Peyer's patch (tissue), 4 donors: ENCODE results near the gene KATNAL1. TPM values are rescaled to one million over a fixed set of nuclear protein-coding genes. Genes with fewer than 3 reads are reported as not detected.

Experiments
- DNase-seq, 3 donors: peaks; one replicate each; pipeline ENCODE4 v3.0.0-alpha.2; 2017 to 2019
- H3K27ac ChIP-seq, 4 donors: fragments of 200-600 bp; sonication (generic); one replicate each; pipeline ENCODE4 v1.5.1; 2016 to 2019
- H3K27me3 ChIP-seq, 2 donors: fragments of 200-600 bp; sonication (generic); one replicate each; pipeline ENCODE4 v1.5.1; 2019
- H3K36me3 ChIP-seq, 3 donors: fragments of 200-600 bp; sonication (generic); one replicate each; pipeline ENCODE4 v1.5.1; 2016 to 2019
- H3K4me1 ChIP-seq, 4 donors: fragments of 200-600 bp; sonication (generic); one replicate each; pipeline ENCODE4 v1.5.1; 2016 to 2019
- H3K4me3 ChIP-seq, 4 donors: fragments of 200-600 bp; sonication (generic); 1 replicate in 3 of 4; 2 replicates in 1 of 4; pipeline ENCODE4 v1.5.1; 2016 to 2019; ENCODE audit warnings: mild to moderate bottlenecking in 1 of 4
- H3K9me3 ChIP-seq, 4 donors: fragments of 200-600 bp; sonication (generic); one replicate each; pipeline ENCODE4 v1.5.1; 2016 to 2019; ENCODE audit warnings: mild to moderate bottlenecking in 1 of 4
- POLR2A ChIP-seq, 2 donors: fragments of 450-650 bp; IDR thresholded peaks; one replicate each; pipeline ENCODE4 v1.5.1; 2017; ENCODE audit warnings: antibody characterized with exemption in 2 of 2, mild to moderate bottlenecking in 2 of 2, moderate library complexity in 2 of 2
- total RNA-seq, 4 donors: library from RNA; depleted of rRNA; stranded (reverse); fragments of >200 nt; gene quantifications; one replicate each; pipeline ENCODE4 v1.1.0, GENCODE V29; 2016
- TF ChIP-seq, protein P1 (sequence below), 6 experiments: fragments of 450-650 bp in 4 of 6; fragments of 200-600 bp in 2 of 6; sonication (generic) in 1 of 6; IDR thresholded peaks; one replicate each; pipeline ENCODE4 v1.5.1; 2017 to 2019; ENCODE audit warnings: antibody characterized with exemption in 6 of 6, mild to moderate bottlenecking in 3 of 6, moderate library complexity in 1 of 6

Gene KATNAL1
- total RNA-seq, 4 donors from 2014 or later: 2.7 to 25.6 (median 13.0) TPM

DNA sequence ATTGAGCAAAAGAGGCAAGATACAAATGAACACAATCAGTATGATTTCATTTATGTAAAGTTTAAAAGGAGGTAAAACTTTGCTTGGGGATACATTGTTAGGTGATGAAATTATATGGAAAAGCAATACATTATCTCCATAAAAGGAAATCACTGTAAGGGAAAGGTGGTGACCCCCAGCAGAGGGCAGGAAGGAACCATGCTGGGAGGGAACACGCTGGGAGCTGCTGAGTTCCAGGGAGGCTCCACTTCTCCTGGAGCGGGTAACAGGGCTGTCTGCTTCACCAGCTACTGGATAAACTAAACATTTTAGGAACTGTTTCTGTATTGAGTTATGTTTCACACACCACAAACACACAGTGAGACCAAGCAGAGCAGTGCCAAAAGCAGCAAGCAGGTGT is 91.2 kb downstream of the KATNAL1 start:
- no peak overlapping the region for H3K27ac ChIP-seq

DNA sequence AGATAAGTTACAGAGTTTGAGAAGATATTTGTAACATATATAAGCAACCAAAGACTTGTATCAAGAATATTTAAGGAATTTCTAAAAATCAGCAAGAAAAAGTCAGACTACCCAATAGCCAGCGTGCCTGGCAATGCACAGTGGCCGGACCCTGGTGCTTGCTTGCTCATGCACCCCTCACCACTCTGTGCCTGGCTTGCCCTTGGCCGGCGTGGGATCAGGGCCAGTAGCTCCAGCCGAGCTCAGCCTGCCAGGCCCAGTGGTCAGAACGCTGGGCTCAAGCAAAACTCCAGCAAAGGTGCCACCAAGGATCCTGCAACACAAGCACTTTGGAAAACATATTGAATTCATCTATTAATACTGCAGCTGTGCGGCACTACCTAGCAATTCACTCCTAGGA is 95.1 kb downstream of the KATNAL1 start:
- no peak for DNase-seq
- Histone ChIP-seq H3K4me3 (no peak overlapping the region), H3K4me1 (no peaks in the 10 kb centered on the region), H3K27me3 (no peaks in the 10 kb centered on the region), H3K36me3 (peaks cover 0 to 6% (median 0%) of the 10 kb centered on the region in 3 donors), H3K9me3 (no peaks in the 10 kb centered on the region), H3K27ac (no peak overlapping the region)
- no peak for TF ChIP-seq POLR2A (IDR thresholded peaks at IDR 0.05)
- TF ChIP-seq, protein P1, sequence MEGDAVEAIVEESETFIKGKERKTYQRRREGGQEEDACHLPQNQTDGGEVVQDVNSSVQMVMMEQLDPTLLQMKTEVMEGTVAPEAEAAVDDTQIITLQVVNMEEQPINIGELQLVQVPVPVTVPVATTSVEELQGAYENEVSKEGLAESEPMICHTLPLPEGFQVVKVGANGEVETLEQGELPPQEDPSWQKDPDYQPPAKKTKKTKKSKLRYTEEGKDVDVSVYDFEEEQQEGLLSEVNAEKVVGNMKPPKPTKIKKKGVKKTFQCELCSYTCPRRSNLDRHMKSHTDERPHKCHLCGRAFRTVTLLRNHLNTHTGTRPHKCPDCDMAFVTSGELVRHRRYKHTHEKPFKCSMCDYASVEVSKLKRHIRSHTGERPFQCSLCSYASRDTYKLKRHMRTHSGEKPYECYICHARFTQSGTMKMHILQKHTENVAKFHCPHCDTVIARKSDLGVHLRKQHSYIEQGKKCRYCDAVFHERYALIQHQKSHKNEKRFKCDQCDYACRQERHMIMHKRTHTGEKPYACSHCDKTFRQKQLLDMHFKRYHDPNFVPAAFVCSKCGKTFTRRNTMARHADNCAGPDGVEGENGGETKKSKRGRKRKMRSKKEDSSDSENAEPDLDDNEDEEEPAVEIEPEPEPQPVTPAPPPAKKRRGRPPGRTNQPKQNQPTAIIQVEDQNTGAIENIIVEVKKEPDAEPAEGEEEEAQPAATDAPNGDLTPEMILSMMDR (IDR thresholded peaks at IDR 0.05): no peak

More for the DNA sequence above, 91.2 kb downstream of the KATNAL1 start:
- Histone ChIP-seq H3K9me3 (no peaks in the 10 kb centered on the region), H3K27me3 (no peaks in the 10 kb centered on the region), H3K4me3 (no peak overlapping the region), H3K4me1 (no peaks in the 10 kb centered on the region), H3K36me3 (peaks cover 0 to 6% (median 0%) of the 10 kb centered on the region in 3 donors)
- DNase-seq: no peak
- no peak for TF ChIP-seq POLR2A (IDR thresholded peaks at IDR 0.05)

DNA sequence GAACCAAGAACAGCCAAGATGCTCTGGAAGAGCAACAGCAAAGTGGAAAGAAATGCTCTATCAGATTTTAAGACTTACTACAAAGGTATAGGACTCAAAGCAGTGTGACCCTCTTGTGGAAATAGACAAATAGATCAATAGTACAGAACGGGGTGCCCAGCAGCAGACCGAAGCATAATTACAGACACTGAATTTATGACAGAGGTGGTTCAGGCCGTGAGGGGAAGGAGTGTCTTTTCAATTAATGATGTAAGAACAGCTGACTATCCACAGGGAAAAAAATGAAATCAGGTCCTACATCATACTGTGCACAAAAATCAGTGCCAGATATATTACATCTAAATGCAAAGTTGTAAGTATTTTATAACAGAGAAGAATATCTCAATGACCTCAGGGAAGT is 95.6 kb downstream of the KATNAL1 start:
- no peaks in the 10 kb centered on the region for H3K4me1 ChIP-seq
- H3K36me3 ChIP-seq: peaks cover 0 to 6% (median 0%) of the 10 kb centered on the region in 3 donors
- no peaks in the 10 kb centered on the region for H3K27me3 ChIP-seq
- no peak for TF ChIP-seq POLR2A (IDR thresholded peaks at IDR 0.05)
- TF ChIP-seq, protein P1 (IDR thresholded peaks at IDR 0.05): no peak
- DNase-seq: no peak
- no peak overlapping the region for H3K4me3 ChIP-seq
- no peaks in the 10 kb centered on the region for H3K9me3 ChIP-seq
- H3K27ac ChIP-seq: no peak overlapping the region

DNA sequence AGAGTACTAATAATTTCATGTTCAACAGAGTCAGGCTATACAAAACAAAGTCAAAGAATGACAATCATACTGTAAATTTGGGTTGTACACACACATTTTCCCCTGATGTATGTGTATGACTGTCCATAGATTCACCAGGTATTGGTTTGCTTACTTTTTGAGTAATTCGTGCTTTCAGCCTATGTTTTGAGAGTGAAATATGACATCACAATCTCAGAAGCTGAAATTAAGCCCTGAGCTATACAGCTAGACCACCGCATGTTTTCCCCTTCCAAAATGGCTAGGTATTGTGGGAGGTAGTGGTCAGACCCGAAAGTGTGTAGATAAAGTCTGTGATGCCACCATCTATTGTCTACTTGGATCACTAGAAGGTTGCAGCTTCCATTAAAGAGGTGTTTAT is 102.8 kb downstream of the KATNAL1 start:
- no peaks in the 10 kb centered on the region for H3K36me3 ChIP-seq
- no peaks in the 10 kb centered on the region for H3K9me3 ChIP-seq
- no peak for TF ChIP-seq POLR2A (IDR thresholded peaks at IDR 0.05)
- TF ChIP-seq, protein P1 (IDR thresholded peaks at IDR 0.05): no peak
- H3K4me1 ChIP-seq: no peaks in the 10 kb centered on the region
- no peak for DNase-seq
- no peak overlapping the region for H3K27ac ChIP-seq
- H3K27me3 ChIP-seq: no peaks in the 10 kb centered on the region
- H3K4me3 ChIP-seq: no peak overlapping the region

DNA sequence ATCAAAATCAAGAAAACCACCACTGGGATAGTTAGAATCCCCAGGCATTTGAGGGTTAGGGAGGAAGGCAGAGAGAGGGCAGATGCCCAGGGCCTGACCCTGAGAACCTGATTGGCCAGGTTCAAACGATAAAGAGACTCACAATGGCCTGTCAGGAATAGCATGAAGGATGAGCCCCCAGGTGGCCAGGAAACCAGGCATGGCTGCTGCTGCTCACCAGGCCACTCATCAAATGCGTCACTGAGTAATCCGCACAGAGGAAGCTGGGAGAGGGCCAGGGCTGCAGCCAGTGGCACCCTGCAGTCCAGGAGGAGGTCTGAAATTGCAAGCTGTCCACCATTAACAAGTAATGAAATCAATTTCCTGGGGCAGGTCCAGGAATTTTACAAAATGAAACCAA is 111.3 kb downstream of the KATNAL1 start:
- DNase-seq: no peak
- Histone ChIP-seq H3K4me1 (peaks cover 0 to 7% (median 0%) of the 10 kb centered on the region in 4 donors), H3K36me3 (no peaks in the 10 kb centered on the region), H3K27me3 (no peaks in the 10 kb centered on the region), H3K4me3 (no peak overlapping the region), H3K27ac (no peak overlapping the region), H3K9me3 (no peaks in the 10 kb centered on the region)
- TF ChIP-seq, protein P1 (IDR thresholded peaks at IDR 0.05): no peak
- TF ChIP-seq POLR2A (IDR thresholded peaks at IDR 0.05): no peak

DNA sequence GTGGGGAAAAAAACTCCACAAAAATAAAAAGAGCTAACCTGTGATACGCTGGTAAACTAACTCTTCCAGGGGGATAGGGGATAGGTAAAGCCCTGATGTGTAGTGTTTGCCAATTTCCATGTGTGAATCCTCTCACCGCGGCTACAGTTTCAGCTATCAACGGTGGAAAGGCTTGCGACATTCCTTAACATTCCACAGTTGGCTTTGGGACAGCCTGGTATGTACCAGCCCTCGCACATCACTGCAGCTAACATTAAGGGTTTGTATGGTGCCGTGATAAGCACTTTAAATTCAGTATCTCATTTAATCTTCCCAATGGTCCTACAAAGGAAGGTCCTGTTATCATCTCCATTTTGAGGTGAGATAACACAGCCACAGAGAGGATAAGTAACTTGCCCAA is 112.4 kb downstream of the KATNAL1 start:
- DNase-seq: no peak
- Histone ChIP-seq H3K27me3 (no peaks in the 10 kb centered on the region), H3K4me3 (no peak overlapping the region), H3K9me3 (no peaks in the 10 kb centered on the region), H3K4me1 (peaks cover 0 to 7% (median 0%) of the 10 kb centered on the region in 4 donors), H3K36me3 (no peaks in the 10 kb centered on the region), H3K27ac (no peak overlapping the region)
- TF ChIP-seq POLR2A (IDR thresholded peaks at IDR 0.05): no peak
- TF ChIP-seq, protein P1 (IDR thresholded peaks at IDR 0.05): no peak
